ENCODE measurements around the gene NPAT.

The NPAT gene

DNA sequence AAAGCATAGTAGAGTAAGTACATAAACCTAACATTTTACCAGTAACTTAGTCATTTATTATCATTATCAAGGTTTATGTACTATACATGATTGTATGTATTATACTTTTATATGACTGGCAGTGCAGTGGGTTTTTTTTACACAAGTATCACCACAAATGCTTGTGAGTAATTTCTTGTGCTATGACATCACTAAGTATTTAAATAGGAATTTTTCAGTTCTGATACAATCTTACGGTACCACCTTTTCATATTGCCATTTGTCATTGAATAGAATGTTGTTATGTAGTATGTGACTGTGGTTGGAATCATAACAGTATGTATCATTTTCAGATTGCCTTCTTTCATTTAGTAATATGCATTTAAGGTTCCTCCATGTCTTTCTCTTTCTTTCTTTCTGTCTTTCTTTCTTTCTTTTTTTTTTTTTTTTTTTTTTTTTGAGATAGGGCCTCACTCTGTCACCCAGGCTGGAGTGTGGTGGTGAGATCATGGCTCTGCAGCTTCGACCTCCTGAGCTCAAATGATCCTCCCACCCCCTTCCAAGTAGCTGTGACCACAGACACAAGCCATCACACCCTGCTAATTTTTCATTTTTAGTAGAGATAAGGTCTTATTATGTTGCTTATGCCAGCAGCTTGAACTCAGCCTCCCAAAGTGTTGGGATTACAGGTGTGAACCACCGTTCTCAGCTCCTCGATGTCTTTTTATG, 19.0 kb upstream of the NPAT start:
- no peak for DNase-seq (ENCODE audit: low spot score)
- no peak for TF ChIP-seq CTCF (IDR thresholded peaks at IDR 0.05; ENCODE audit: extremely low read depth, insufficient read depth, missing control alignments)
- in situ Hi-C loops (cut with MboI; ENCODE audit: low pct_unique_long_range_greater_than_20kb, low sequenced_read_pairs, unreplicated experiment): no loop called here

GRCh38 chr11:108239076-108239475, 16.6 kb upstream of the NPAT start:
- no peak for DNase-seq (ENCODE audit: low spot score)
- TF ChIP-seq CTCF (IDR thresholded peaks at IDR 0.05; ENCODE audit: extremely low read depth, insufficient read depth, missing control alignments): no peak
- in situ Hi-C loops (cut with MboI; ENCODE audit: low pct_unique_long_range_greater_than_20kb, low sequenced_read_pairs, unreplicated experiment): no loop called here

DNA sequence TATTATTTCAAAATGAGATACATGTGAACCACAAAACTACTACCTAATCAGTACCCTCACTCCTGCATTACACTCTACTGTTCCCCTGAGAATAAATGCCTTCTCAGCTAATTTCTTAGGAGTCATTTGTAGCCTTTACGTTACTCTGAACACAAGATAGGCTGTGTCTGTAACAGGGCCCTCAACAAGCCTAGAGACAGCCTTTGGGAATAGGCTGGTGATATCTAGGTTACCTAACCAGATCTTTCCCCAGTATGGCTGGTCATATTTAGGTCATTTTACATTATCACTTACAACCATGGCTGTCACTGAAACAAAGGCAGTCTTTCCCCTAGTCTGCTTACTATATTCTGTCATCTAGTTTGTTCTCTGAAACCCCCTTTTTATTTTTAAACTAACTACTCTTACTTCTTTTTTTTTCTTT, 14.6 kb upstream of the NPAT start:
- no peak for DNase-seq (ENCODE audit: low spot score)
- in situ Hi-C loops (cut with MboI; ENCODE audit: low pct_unique_long_range_greater_than_20kb, low sequenced_read_pairs, unreplicated experiment): no loop called here
- TF ChIP-seq CTCF (IDR thresholded peaks at IDR 0.05; ENCODE audit: extremely low read depth, insufficient read depth, missing control alignments): no peak

DNA sequence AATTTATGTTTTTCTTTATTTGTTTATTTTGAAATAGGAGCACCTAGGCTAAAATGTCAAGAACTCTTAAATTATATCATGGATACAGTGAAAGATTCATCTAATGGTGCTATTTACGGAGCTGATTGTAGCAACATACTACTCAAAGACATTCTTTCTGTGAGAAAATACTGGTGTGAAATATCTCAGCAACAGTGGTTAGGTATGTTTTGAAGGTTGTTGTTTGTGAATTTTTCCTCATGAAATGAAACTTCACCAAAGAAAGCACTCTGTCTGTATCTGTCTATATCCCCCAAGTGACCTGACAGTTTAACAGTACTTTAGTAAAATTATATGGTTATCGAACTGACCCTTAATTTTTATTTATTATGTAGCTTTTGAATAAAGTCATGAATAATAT, 13.2 kb upstream of the NPAT start:
- no peak for TF ChIP-seq CTCF (IDR thresholded peaks at IDR 0.05; ENCODE audit: extremely low read depth, insufficient read depth, missing control alignments)
- in situ Hi-C loops (cut with MboI; ENCODE audit: low pct_unique_long_range_greater_than_20kb, low sequenced_read_pairs, unreplicated experiment): no loop called here
- no peak for DNase-seq (ENCODE audit: low spot score)

GRCh38 chr11:108235192-108235591, 12.8 kb upstream of the NPAT start:
- in situ Hi-C loops (cut with MboI; ENCODE audit: low pct_unique_long_range_greater_than_20kb, low sequenced_read_pairs, unreplicated experiment): no loop called here
- no peak for DNase-seq (ENCODE audit: low spot score)

GRCh38 chr11:108233277-108233945, 11.0 kb upstream of the NPAT start:
- DNase-seq (ENCODE audit: low spot score): no peak
- no peak for TF ChIP-seq CTCF (IDR thresholded peaks at IDR 0.05; ENCODE audit: extremely low read depth, insufficient read depth, missing control alignments)
- in situ Hi-C loops (cut with MboI; ENCODE audit: low pct_unique_long_range_greater_than_20kb, low sequenced_read_pairs, unreplicated experiment): no loop called here

More at GRCh38 chr11:108235192-108235591, 12.8 kb upstream of the NPAT start:
- TF ChIP-seq CTCF (IDR thresholded peaks at IDR 0.05; ENCODE audit: extremely low read depth, insufficient read depth, missing control alignments): no peak
